Choroid plexus epithelial cell (primary cell): Measurements from ENCODE around the gene RNF7.

Experiments
- DNase-seq: peaks from one replicate; pipeline ENCODE4 v3.0.0-alpha.2; 2010; ENCODE audit warnings: low read depth
- H3K4me3 ChIP-seq: 2 replicates; pipeline ENCODE4 v1.5.1; 2011; ENCODE audit warnings: low read depth, mild to moderate bottlenecking, control low read depth, low read length, moderate library complexity
- TF ChIP-seq, protein P1 (sequence below): conservative IDR thresholded peaks from 2 replicates; pipeline ENCODE4 v1.5.1; 2011; ENCODE audit warnings: low read depth, mild to moderate bottlenecking, control low read depth, inconsistent platforms, low read length, moderate library complexity

RNF7 gene

DNA sequence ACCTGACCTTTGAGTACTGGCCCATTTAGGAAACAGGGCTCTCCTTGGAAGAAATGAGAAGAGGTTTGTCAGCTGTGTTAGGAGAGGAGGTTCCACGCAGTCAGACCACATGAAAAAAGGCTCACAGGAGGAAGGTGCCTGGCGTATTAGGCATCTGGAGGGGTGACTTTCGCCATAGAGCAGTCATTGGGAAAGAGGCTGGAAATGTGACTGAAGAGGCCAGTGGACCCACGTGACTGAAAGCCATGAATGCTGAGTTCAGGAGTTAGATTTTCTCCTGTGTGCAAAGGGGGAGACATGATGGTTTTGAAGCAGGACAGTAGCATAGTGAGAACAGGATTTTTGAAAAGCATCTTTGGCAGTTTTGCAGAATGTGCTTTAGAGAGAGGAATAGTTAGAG is 29.7 kb upstream of the RNF7 start:
- TF ChIP-seq, protein P1, sequence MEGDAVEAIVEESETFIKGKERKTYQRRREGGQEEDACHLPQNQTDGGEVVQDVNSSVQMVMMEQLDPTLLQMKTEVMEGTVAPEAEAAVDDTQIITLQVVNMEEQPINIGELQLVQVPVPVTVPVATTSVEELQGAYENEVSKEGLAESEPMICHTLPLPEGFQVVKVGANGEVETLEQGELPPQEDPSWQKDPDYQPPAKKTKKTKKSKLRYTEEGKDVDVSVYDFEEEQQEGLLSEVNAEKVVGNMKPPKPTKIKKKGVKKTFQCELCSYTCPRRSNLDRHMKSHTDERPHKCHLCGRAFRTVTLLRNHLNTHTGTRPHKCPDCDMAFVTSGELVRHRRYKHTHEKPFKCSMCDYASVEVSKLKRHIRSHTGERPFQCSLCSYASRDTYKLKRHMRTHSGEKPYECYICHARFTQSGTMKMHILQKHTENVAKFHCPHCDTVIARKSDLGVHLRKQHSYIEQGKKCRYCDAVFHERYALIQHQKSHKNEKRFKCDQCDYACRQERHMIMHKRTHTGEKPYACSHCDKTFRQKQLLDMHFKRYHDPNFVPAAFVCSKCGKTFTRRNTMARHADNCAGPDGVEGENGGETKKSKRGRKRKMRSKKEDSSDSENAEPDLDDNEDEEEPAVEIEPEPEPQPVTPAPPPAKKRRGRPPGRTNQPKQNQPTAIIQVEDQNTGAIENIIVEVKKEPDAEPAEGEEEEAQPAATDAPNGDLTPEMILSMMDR, result no peak
- DNase-seq, result no peak
- H3K4me3 ChIP-seq, result no peak overlapping the region

DNA sequence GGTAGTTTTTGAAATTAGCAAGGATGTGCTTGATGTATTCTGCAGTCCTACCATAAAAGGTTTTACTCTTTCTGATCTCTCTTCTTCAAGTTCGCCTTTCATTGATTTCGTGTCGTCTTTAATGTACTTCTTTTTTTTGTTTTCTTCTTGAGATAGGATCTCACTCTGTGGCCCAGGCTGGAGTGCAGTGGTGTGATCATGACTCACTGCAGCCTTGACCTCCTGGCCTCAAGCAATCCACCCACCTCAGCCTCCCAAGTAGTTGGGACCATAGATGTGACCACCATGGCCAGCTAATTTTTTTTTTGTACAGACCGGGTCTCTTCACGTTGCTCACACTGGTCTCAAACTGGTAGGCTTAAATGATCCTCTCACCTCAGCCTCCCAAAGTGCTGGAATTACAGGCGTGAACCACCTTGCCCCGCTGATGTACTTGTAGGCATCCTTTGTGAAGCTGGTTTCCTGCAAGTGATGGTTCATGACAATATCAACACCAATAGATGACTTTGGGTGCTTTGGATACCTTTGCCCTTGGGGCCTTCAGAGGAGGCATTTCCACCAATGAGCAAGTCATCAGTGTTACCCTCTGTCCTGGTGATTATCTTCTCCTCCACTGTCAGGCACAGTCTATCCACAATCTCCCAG is 28.9 kb upstream of the RNF7 start:
- TF ChIP-seq, protein P1, result no peak
- H3K4me3 ChIP-seq, result no peak overlapping the region
- DNase-seq, result no peak

DNA sequence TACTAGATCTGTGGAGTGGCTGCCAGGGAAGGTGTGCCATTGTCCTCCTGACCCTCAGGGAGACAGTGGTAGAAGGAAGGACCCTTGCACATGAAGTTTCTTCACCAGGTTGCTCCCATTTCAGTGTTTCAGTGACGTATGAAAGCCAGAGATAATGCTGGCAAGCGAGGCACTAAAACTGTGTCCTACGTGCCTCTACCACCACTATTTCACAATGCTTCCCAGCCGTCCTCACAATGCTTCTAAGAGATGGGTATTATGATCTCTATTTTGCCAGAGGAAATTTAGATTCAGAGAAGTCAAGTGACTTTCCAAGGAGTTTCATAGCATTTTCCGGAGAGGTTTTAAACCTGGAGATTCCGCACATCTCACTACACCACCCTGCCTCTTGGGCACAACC is 28.0 kb upstream of the RNF7 start:
- DNase-seq, result no peak
- H3K4me3 ChIP-seq, result no peak overlapping the region
- TF ChIP-seq, protein P1, result no peak

DNA sequence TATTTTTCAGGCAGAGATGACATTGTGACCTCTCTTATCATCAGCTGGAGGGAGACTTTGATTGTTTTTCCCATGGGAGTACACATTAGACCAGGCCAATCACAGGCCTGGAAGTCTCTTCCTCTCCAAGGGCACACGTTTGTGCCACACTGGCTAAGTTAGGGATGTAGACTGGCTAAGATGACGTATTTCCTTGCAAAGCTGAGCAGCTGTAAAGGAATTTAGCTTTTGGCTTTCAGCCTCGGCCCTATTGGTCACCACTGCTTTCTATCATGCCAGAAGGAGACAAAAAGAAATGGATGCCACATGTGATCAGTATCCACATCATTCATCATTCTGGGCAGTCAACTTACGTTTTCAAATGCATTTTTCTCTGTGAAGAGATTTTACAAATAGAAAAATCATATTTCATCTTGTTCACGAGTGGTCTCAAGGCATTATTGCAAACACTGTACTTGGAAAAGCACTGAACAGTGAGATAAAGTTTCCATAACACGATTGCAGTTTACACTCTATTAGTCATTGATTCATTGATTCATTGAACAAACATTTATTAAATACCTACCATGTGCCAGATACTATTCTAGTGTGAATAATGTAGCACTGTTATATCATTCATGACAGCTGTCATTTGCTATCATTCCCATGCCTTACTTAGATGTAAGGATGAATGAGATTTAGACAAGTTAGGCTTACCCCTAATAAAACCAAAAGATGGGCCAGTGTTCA is 27.0 kb upstream of the RNF7 start:
- peak; percentile 82 for DNase-seq
- TF ChIP-seq, protein P1, result no peak
- H3K4me3 ChIP-seq, result no peak overlapping the region

DNA sequence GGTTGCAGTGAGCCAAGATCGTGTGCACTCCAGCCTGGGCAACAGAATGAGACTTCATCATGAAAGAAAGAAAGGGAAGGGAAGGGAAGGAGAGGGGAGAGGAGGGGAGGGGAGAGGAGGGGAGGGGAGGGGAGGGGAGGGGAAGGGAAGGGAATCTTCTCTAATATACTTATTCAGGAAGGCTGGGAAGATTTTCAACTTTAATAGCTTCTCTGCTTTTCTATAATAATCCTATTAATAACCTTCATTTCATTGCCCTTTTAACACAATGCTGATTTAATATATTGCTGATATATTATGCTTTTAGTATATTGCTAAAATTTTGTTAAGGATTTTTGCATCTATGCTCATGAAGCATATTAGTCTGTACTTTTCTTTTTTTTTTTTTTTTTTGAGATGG is 23.4 kb upstream of the RNF7 start:
- TF ChIP-seq, protein P1, result no peak
- no peak for DNase-seq
- H3K4me3 ChIP-seq, result no peak overlapping the region

DNA sequence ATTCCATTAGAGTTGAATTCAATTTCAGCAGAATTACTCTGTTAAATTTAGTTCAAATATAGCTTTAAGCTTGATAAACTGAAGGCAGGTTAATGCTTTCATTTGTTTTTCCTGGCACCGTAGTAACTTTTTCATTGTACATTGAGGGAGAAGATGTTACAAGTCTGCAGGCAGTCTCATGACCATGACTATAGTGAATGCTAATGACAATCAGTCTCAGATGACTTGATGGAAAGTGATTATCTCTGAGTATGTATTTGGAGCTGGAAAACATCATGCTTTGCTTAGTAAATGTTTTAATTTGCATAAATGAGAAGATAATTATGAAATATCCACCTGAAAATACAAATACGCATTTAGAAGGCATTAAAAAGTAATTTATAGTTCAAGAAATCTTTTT is 16.0 kb upstream of the RNF7 start:
- TF ChIP-seq, protein P1, result no peak
- no peak overlapping the region for H3K4me3 ChIP-seq
- no peak for DNase-seq

DNA sequence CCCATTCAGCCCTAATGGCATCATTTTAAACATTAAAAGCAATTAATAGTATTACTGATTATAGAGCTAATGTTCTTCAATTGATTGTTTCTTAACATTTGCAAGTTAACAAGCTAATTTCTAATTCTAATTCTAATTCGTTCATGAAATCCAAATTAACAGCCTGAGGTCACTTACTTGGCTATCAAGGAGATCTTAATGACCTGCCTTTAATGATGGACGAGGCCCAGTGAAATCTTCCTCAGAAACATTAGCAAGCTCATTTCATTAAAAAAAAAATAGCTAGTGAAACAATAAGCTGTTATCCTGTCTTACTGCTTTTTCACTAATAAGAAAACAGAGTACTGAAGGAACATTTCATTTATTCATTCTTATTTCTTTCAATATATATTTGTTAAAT is 15.4 kb upstream of the RNF7 start:
- TF ChIP-seq, protein P1, result no peak
- no peak overlapping the region for H3K4me3 ChIP-seq
- no peak for DNase-seq
